ENCODE data around the gene CIB2.

CIB2 gene

GRCh38 chr15:78080088-78080460 lies 51.2 kb downstream of the CIB2 start:
- no peak for DNase-seq (ENCODE audit: low spot score)
- no peak for TF ChIP-seq CTCF (IDR thresholded peaks at IDR 0.05; ENCODE audit: extremely low read depth, missing control alignments)

GRCh38 chr15:78079298-78080087 lies 51.8 kb downstream of the CIB2 start:
- no peak for TF ChIP-seq CTCF (IDR thresholded peaks at IDR 0.05; ENCODE audit: extremely low read depth, missing control alignments)
- DNase-seq (ENCODE audit: low spot score), result no peak

GRCh38 chr15:78077871-78078210 lies 53.4 kb downstream of the CIB2 start:
- no peak for TF ChIP-seq CTCF (IDR thresholded peaks at IDR 0.05; ENCODE audit: extremely low read depth, missing control alignments)
- no peak for DNase-seq (ENCODE audit: low spot score)

- peak; percentile 87 for DNase-seq (ENCODE audit: low spot score)
Measured at GRCh38 chr15:78077053-78077870, 54.0 kb downstream of the CIB2 start, which contains the start of gene TBC1D2B. Gene TBC1D2B (minus strand): TSS chr15:78077711. CDS start chr15:78077652, 59 bp downstream.

GRCh38 chr15:78076231-78077052 lies 54.8 kb downstream of the CIB2 start:
- no peak for TF ChIP-seq CTCF (IDR thresholded peaks at IDR 0.05; ENCODE audit: extremely low read depth, missing control alignments)
- no peak for DNase-seq (ENCODE audit: low spot score)

More at GRCh38 chr15:78077053-78077870, 54.0 kb downstream of the CIB2 start, which contains the start of gene TBC1D2B:
- no peak for TF ChIP-seq CTCF (IDR thresholded peaks at IDR 0.05; ENCODE audit: extremely low read depth, missing control alignments)

GRCh38 chr15:78075490-78076230 lies 55.6 kb downstream of the CIB2 start:
- no peak for DNase-seq (ENCODE audit: low spot score)
- TF ChIP-seq CTCF (IDR thresholded peaks at IDR 0.05; ENCODE audit: extremely low read depth, missing control alignments), result no peak

Measured in GM20000 (cell line).